B cell (primary cell): Measurements from ENCODE around the gene SMIM1. TPM values are rescaled to one million over a fixed set of nuclear protein-coding genes. Genes with fewer than 3 reads are reported as not detected.

Experiments
- ATAC-seq: fragments of 200-7000 bp; cut with Tn5 transposase; one replicate; pipeline ENCODE4 v1.10.0; 2021; ENCODE audit warnings: low read depth, mild to moderate bottlenecking, moderate number of reproducible peaks, moderate library complexity
- CTCF ChIA-PET: fragments of 350-600 bp; sonication (Branson Sonifier 250); formaldehyde crosslinking; loops from one replicate; lab custom pipeline; 2021; ENCODE audit warnings: antibody characterized with exemption, inconsistent platforms; lab: Charles Lee
- POLR2A ChIA-PET: fragments of 350-600 bp; sonication (Branson Sonifier 250); formaldehyde crosslinking; loops from one replicate; lab custom pipeline; 2021; ENCODE audit warnings: antibody characterized with exemption; lab: Charles Lee
- DNase-seq: peaks from one replicate; pipeline ENCODE4 v3.0.0; 2013
- H2AFZ ChIP-seq: 2 replicates; pipeline ENCODE4 v1.6.1; 2012; ENCODE audit warnings: mild to moderate bottlenecking, low read depth, low read length; ENCODE audit not compliant: insufficient read depth, poor library complexity, severe bottlenecking
- H3K27ac ChIP-seq, 2 donors: 1 replicate in 1 of 2; 2 replicates in 1 of 2; pipeline ENCODE4 v1.5.1; 2012 to 2013; ENCODE audit warnings: low read length in 2 of 2, mild to moderate bottlenecking in 2 of 2, moderate library complexity in 1 of 2
- H3K27me3 ChIP-seq, 4 experiments: fragments of 200-600 bp in 1 of 4; sonication (generic) in 1 of 4; replicated peaks in 1 of 4; 1 replicate in 2 of 4; 2 replicates in 2 of 4; pipeline versions ENCODE4 v1.6.1 to v1.7.0; 2013 to 2016; ENCODE audit warnings: low read length in 3 of 4, mild to moderate bottlenecking in 2 of 4, mixed read lengths in 1 of 4, moderate library complexity in 1 of 4; ENCODE audit not compliant: insufficient read depth in 4 of 4, control insufficient read depth in 3 of 4; ENCODE audit errors: control extremely low read depth in 1 of 4
- H3K36me3 ChIP-seq, 2 experiments: replicated peaks in 1 of 2; 1 replicate in 1 of 2; 2 replicates in 1 of 2; pipeline versions ENCODE4 v1.6.1 to v1.7.1; 2013; ENCODE audit warnings: low read length in 1 of 2; ENCODE audit not compliant: insufficient read depth in 2 of 2, control insufficient read depth in 1 of 2; ENCODE audit errors: control extremely low read depth in 1 of 2, extremely low read depth in 1 of 2
- H3K4me1 ChIP-seq, 2 donors: fragments of 200-600 bp in 1 of 2; sonication (generic) in 1 of 2; 1 replicate in 1 of 2; 2 replicates in 1 of 2; pipeline versions ENCODE4 v1.5.1 to v1.6.1; 2013 to 2017; ENCODE audit warnings: low read length in 2 of 2; ENCODE audit not compliant: control insufficient read depth in 2 of 2, insufficient read depth in 2 of 2
- H3K4me2 ChIP-seq: replicated peaks from 2 replicates; pipeline ENCODE3; 2012; ENCODE audit warnings: mild to moderate bottlenecking, low read depth, low read length; ENCODE audit not compliant: poor library complexity, severe bottlenecking
- H3K4me3 ChIP-seq, 5 experiments: fragments of 200-600 bp in 1 of 5; sonication (generic) in 1 of 5; 1 replicate in 3 of 5; 2 replicates in 2 of 5; pipeline versions ENCODE4 v1.5.1 to v1.7.0; 2011 to 2016; ENCODE audit warnings: low read length in 4 of 5, mild to moderate bottlenecking in 4 of 5, low read depth in 2 of 5, control low read depth in 1 of 5, moderate library complexity in 1 of 5; ENCODE audit not compliant: insufficient read depth in 1 of 5; ENCODE audit errors: control extremely low read depth in 1 of 5, extremely low read depth in 1 of 5
- H3K79me2 ChIP-seq: fragments of 200-600 bp; sonication (generic); one replicate; pipeline ENCODE4 v1.6.0; 2016; ENCODE audit warnings: low read length; ENCODE audit not compliant: control insufficient read depth, insufficient read depth
- H3K9ac ChIP-seq: fragments of 200-600 bp; sonication (generic); 2 replicates; pipeline ENCODE4 v1.6.1; 2017; ENCODE audit warnings: mild to moderate bottlenecking, low read length, moderate library complexity
- H3K9me3 ChIP-seq, 3 donors: one replicate each; pipeline versions ENCODE4 v1.6.1 to v1.7.1; 2013; ENCODE audit warnings: low read length in 2 of 3; ENCODE audit not compliant: control insufficient read depth in 2 of 3, insufficient read depth in 1 of 3; ENCODE audit errors: control extremely low read depth in 1 of 3
- H4K20me1 ChIP-seq: 2 replicates; pipeline ENCODE4 v1.6.0; 2012; ENCODE audit warnings: mild to moderate bottlenecking, low read length; ENCODE audit not compliant: insufficient read depth, control insufficient read depth, poor library complexity, severe bottlenecking
- H3K27ac Mint-ChIP-seq: one replicate; pipeline ENCODE4 v1.8.0; 2021; ENCODE audit warnings: mixed read lengths
- H3K27me3 Mint-ChIP-seq: one replicate; pipeline ENCODE4 v1.8.0; 2021; ENCODE audit warnings: mixed read lengths
- H3K4me1 Mint-ChIP-seq: one replicate; pipeline ENCODE4 v1.8.0; 2021; ENCODE audit warnings: mixed read lengths
- H3K4me3 Mint-ChIP-seq: one replicate; pipeline ENCODE4 v1.8.0; 2021; ENCODE audit warnings: mixed read lengths
- H3K9me3 Mint-ChIP-seq: one replicate; pipeline ENCODE4 v1.8.0; 2022; ENCODE audit warnings: mixed read lengths; ENCODE audit not compliant: insufficient read depth
- EZH2 ChIP-seq: IDR thresholded peaks from 2 replicates; pipeline ENCODE4 v1.6.1; 2012; ENCODE audit warnings: borderline replicate concordance, low read depth, mild to moderate bottlenecking, moderate library complexity, low read length; ENCODE audit not compliant: insufficient read depth, poor library complexity, severe bottlenecking
- WGBS: methylation state at CpG from one replicate; pipeline ENCODE4 v1.1.5; 2013; ENCODE audit warnings: missing lambda C conversion rate; ENCODE audit not compliant: insufficient coverage; 5-methylcytosine and 5-hydroxymethylcytosine counted together
- intact Hi-C: fragments of 100-400 bp; cut with micrococcal nuclease; formaldehyde crosslinking; loops from one replicate; pipeline ENCODE4 v1.10.0; 2022
- polyA plus RNA-seq: library from polyadenylated mRNA; depleted of rRNA; stranded (reverse); fragments of >200 nt; gene quantifications from 2 replicates; pipeline ENCODE4 v1.2.3, GENCODE V29; 2012
- total RNA-seq, 2 donors: library from RNA; stranded (reverse); fragments of 120-200 nt in 1 of 2; gene quantifications; 1 replicate in 1 of 2; 2 replicates in 1 of 2; pipeline versions ENCODE4 v1.2.3 to v1.2.4, GENCODE V29; 2013 to 2022
- TF ChIP-seq, protein P1 (sequence below): fragments of 200-600 bp; IDR thresholded peaks from one replicate; pipeline ENCODE4 v1.8.0; 2022; ENCODE audit warnings: antibody characterized with exemption, mild to moderate bottlenecking

Gene SMIM1
- total and polyA plus RNA-seq, 2 donors (not counting 1 experiment from before 2014, with no cell fraction given) = 2.6 to 9.0 TPM

- WGBS = 68% methylated on average over 25 of the region's 25 CpGs
- no peaks in the 10 kb centered on the region for H3K79me2 ChIP-seq
- CTCF ChIA-PET = interaction anchor here (1.2 to 2.2 kb wide), 2 partner anchors 9 to 240 kb away, joined by 3 to 7 read pairs; no protein-coding TSS in a partner anchor
- H4K20me1 ChIP-seq = no peaks in the 10 kb centered on the region
- POLR2A ChIA-PET = no interaction called here
- no peak overlapping the region for H3K4me2 ChIP-seq
- peaks cover 0 to 3% (median 0%) of the 10 kb centered on the region in 3 donors for H3K9me3 ChIP-seq
- no peak overlapping the region for H3K27ac ChIP-seq
- Mint-ChIP-seq H3K9me3 (no peaks in the 10 kb centered on the region), H3K4me3 (no peak overlapping the region), H3K27me3 (peaks cover 3% of the 10 kb centered on the region), H3K27ac (no peak overlapping the region), H3K4me1 (no peaks in the 10 kb centered on the region)
- no peaks in the 10 kb centered on the region for H3K36me3 ChIP-seq
- ATAC-seq (no peak), DNase-seq (no peak)
- H3K9ac ChIP-seq = no peak overlapping the region
- H2AFZ ChIP-seq = no peak overlapping the region
- no peak for TF ChIP-seq EZH2
- TF ChIP-seq, protein P1, sequence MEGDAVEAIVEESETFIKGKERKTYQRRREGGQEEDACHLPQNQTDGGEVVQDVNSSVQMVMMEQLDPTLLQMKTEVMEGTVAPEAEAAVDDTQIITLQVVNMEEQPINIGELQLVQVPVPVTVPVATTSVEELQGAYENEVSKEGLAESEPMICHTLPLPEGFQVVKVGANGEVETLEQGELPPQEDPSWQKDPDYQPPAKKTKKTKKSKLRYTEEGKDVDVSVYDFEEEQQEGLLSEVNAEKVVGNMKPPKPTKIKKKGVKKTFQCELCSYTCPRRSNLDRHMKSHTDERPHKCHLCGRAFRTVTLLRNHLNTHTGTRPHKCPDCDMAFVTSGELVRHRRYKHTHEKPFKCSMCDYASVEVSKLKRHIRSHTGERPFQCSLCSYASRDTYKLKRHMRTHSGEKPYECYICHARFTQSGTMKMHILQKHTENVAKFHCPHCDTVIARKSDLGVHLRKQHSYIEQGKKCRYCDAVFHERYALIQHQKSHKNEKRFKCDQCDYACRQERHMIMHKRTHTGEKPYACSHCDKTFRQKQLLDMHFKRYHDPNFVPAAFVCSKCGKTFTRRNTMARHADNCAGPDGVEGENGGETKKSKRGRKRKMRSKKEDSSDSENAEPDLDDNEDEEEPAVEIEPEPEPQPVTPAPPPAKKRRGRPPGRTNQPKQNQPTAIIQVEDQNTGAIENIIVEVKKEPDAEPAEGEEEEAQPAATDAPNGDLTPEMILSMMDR = no peak
- H3K27me3 ChIP-seq = no peaks in the 10 kb centered on the region
- H3K4me1 ChIP-seq = no peaks in the 10 kb centered on the region
- intact Hi-C loops = no loop called here
- no peak overlapping the region for H3K4me3 ChIP-seq
Observed at GRCh38 chr1:3730543-3731247, 41.9 kb upstream of the SMIM1 start.

DNA sequence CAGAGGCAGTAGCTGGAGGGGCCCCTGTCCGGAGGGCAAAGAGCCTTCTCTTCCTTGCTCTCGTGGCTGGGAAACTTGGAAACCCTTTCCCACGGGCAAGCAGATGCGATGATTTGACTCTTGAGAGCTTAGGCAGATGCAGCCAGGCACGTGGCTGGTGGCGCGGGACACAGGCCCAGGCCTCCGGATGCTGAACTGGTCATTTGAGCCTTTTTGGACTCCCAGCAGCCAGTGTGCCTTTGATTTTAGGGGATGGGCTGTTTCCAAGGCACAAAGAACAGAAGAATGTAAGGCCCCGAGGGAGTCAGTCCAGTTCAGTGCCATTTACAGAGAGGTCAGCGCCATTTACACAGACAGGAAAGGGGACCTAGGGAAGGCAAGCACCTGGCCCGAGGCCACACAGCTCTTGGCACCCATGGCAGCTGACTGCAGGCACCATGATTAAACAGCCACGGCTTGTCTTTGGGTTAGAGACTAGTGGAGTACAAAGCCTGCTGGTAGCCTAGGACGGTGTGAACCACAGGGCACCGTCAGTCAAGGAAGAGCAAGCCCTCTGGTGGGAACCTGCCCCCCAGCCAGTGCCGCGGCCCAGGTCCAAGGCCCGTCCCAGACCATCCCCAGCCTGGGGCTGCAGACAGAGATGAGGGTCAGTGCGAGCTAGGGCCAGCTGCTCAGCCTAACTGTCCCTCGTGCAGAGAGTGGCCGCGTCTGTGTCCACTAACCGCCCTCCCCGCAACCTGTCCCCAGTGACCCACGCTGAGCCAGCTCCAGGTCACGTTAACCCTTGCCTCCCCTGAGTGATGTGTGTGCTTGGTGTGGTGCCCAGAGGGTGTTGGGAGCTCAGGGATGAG is 40.7 kb upstream of the SMIM1 start:
- Mint-ChIP-seq H3K27me3 (peaks cover 3% of the 10 kb centered on the region), H3K4me3 (no peak overlapping the region), H3K4me1 (no peaks in the 10 kb centered on the region), H3K27ac (no peak overlapping the region), H3K9me3 (no peaks in the 10 kb centered on the region)
- no peak overlapping the region for H3K4me3 ChIP-seq
- H3K79me2 ChIP-seq = no peaks in the 10 kb centered on the region
- peaks cover 0 to 3% (median 0%) of the 10 kb centered on the region in 3 donors for H3K9me3 ChIP-seq
- H3K36me3 ChIP-seq = no peaks in the 10 kb centered on the region
- no peaks in the 10 kb centered on the region for H4K20me1 ChIP-seq
- no peak for ATAC-seq
- POLR2A ChIA-PET = no interaction called here
- no peak overlapping the region for H3K4me2 ChIP-seq
- intact Hi-C loops = no loop called here
- H2AFZ ChIP-seq = no peak overlapping the region
- no peaks in the 10 kb centered on the region for H3K27me3 ChIP-seq
- H3K27ac ChIP-seq = no peak overlapping the region
- CTCF ChIA-PET = interaction anchor here (2.2 kb wide), 1 partner anchor 10 kb away, joined by 7 read pairs; no protein-coding TSS in a partner anchor
- DNase-seq = no peak
- 92% methylated on average over 24 of the region's 25 CpGs for WGBS
- TF ChIP-seq EZH2 = no peak
- TF ChIP-seq, protein P1 = no peak
- no peak overlapping the region for H3K9ac ChIP-seq
- H3K4me1 ChIP-seq = no peaks in the 10 kb centered on the region
